Measurements from ENCODE around the gene CDKN2B.

- TF ChIP-seq CTCF (IDR thresholded peaks at IDR 0.05; ENCODE audit: extremely low read depth in 1 of 2, insufficient read depth in 1 of 2, low read depth in 1 of 2, low read length in 2 of 2) (no peak), MAX (IDR thresholded peaks at IDR 0.05; ENCODE audit: insufficient read depth, insufficient read length) (no peak), POLR2A (IDR thresholded peaks at IDR 0.05; ENCODE audit: low read depth, low read length) (no peak), POLR2AphosphoS5 (IDR thresholded peaks at IDR 0.05; ENCODE audit: insufficient read depth, low read depth, low read length) (no peak), EZH2 (IDR thresholded peaks at IDR 0.05; ENCODE audit: borderline replicate concordance, low read depth, low read length, severe bottlenecking) (no peak), MYC (IDR thresholded peaks at IDR 0.05; ENCODE audit: low read depth, low read length) (no peak)
These were observed 31.7 kb upstream of the CDKN2B start for GRCh38 chr9:22040760-22041159.

All from endothelial cell of umbilical vein (primary cell).